T-helper 2 cell treated with Interferon-gamma antibody and Interleukin-4, amounts not matched to agents 5 μg/mL and 100 μg/mL, for 36 hours (primary cell): ENCODE results near the gene XIST.
"Not testable (repeated sequence)": the region's sequence is repeated elsewhere in the genome, so short reads cannot be mapped to it uniquely, and the experiment has no call there.

ENCODE experiments used
- DNase-seq: peaks from one replicate; pipeline ENCODE4 v3.0.0; 2021; ENCODE audit warnings: low spot score
- H3K27ac Mint-ChIP-seq: one replicate; pipeline ENCODE4 v1.8.0; 2021; ENCODE audit warnings: mild to moderate bottlenecking, mixed read lengths
- H3K27me3 Mint-ChIP-seq: one replicate; pipeline ENCODE4 v1.8.0; 2021; ENCODE audit warnings: low read depth, mixed read lengths
- H3K36me3 Mint-ChIP-seq: one replicate; pipeline ENCODE4 v1.8.0; 2021; ENCODE audit warnings: low read depth, mixed read lengths
- H3K4me1 Mint-ChIP-seq: one replicate; pipeline ENCODE4 v1.8.0; 2021; ENCODE audit warnings: low read depth, mixed read lengths
- H3K4me3 Mint-ChIP-seq: one replicate; pipeline ENCODE4 v1.8.0; 2022; ENCODE audit warnings: mild to moderate bottlenecking, moderate library complexity, mixed read lengths
- H3K9me3 Mint-ChIP-seq: one replicate; pipeline ENCODE4 v1.8.0; 2021; ENCODE audit warnings: mixed read lengths

Gene XIST

DNA sequence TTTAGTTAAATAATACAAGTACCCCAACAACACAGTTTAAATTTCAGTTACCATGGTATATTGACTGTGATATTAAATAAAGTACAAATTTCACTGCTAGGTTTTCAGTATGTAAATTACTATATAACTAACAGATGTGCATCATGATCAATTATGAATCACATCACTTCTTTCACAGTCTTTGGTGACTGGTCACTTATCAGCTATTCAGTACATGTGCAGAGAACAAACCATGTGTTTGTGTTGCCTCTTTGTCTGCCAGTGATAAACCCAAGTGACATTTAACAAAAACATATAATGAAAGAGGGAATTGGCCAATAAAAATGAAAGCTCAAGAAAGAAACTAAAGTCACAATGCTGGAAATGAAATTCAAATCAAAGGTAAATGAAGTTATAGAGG, 40.3 kb downstream of the XIST start:
- no peaks in the 10 kb centered on the region for H3K27me3 Mint-ChIP-seq
- no peak overlapping the region for H3K27ac Mint-ChIP-seq
- no peak overlapping the region for H3K4me3 Mint-ChIP-seq
- no peaks in the 10 kb centered on the region for H3K36me3 Mint-ChIP-seq
- no peaks in the 10 kb centered on the region for H3K4me1 Mint-ChIP-seq
- DNase-seq: no peak
- no peaks in the 10 kb centered on the region for H3K9me3 Mint-ChIP-seq

DNA sequence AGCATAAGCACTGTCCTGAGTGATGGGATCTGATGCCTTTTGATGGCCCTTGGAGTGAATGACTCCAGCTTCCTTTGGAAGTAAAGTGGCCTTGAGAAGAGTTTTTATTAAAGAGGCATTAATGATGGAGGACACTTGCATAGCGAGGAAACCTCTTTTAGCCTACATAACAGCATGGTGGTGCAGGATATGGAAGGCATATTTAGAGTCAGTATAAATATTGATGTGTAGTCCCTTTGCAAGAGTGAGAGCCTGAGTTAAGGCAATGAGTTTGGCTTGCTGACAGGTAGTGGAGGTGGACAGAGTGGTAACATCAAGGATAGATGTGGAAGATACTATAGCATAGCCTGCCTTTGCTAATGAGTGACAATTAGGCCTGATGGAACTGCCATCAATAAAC, 48.4 kb downstream of the XIST start:
- not testable (repeated sequence) for H3K27ac Mint-ChIP-seq, H3K36me3 Mint-ChIP-seq, H3K9me3 Mint-ChIP-seq, H3K4me1 Mint-ChIP-seq, DNase-seq, H3K4me3 Mint-ChIP-seq, H3K27me3 Mint-ChIP-seq

DNA sequence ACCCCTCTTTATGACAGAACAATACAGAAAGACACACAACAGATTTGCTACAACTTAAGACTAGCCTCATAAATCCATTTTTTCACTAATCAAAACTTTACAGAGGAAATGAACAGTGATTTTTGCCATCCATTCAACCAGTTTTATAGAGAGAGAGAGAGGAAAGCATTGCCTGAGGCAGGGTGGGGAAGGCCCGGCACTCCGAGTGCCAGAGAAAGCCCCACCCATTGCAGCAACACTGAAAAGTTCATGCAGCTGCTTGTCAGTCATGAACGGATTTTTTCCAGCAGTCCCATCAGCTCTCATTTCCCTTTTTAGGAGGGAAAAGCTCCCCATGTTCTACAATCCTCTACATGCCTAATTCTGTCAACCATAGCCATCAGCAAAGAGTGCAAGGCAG, 52.6 kb downstream of the XIST start:
- Mint-ChIP-seq H3K36me3 (no peaks in the 10 kb centered on the region), H3K4me3 (no peak overlapping the region), H3K9me3 (no peaks in the 10 kb centered on the region), H3K27me3 (no peaks in the 10 kb centered on the region), H3K4me1 (no peaks in the 10 kb centered on the region), H3K27ac (no peak overlapping the region)
- no peak for DNase-seq

DNA sequence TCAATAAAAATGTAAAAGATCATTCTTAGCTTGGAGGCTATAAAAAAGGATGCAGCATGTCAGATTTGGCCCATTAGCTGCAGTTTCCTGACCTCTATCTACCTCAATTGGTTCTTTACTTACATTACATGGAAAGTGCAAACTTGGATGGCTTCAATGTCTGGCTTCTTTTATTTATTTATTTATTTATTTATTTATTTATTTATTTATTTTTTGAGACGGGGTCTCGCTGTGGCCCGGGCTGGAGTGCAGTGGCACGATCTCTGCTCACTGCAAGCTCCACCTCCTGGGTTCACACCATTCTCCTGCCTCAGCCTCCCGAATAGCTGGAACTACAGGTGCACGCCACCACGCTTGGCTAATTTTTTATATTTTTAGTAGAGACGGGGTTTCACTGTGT, 60.0 kb downstream of the XIST start:
- H3K27me3 Mint-ChIP-seq, H3K4me3 Mint-ChIP-seq, H3K9me3 Mint-ChIP-seq, H3K4me1 Mint-ChIP-seq, DNase-seq, H3K36me3 Mint-ChIP-seq, H3K27ac Mint-ChIP-seq: not testable (repeated sequence)

DNA sequence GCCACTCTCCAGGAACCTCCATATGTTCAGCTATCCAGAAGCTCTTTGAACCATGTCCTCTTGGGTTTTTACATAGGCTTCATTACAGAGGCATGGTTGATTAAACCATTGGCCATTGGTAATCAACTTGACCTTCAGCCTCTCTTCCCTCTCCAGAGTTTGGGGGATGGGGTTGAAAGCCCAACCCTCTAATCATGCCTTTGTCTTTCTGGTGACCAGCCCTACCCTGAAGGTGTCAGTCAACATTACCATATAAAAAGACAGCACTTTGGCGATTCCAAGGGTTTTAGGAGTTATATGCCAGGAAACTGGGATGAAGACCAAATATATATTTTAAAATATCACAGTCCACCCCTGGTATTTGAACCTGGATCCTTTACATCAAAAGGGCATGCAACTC, 67.0 kb downstream of the XIST start:
- H3K4me3 Mint-ChIP-seq: no peak overlapping the region
- H3K4me1 Mint-ChIP-seq: no peaks in the 10 kb centered on the region
- H3K36me3 Mint-ChIP-seq: no peaks in the 10 kb centered on the region
- no peak overlapping the region for H3K27ac Mint-ChIP-seq
- H3K9me3 Mint-ChIP-seq: no peaks in the 10 kb centered on the region
- H3K27me3 Mint-ChIP-seq: no peaks in the 10 kb centered on the region
- DNase-seq: no peak
